GM12872 (cell line): Measurements from ENCODE around the gene COL9A3.

ENCODE experiments used
- TF ChIP-seq, protein P1 (sequence below): IDR thresholded peaks from 3 replicates; pipeline ENCODE4 v1.5.1; 2011; ENCODE audit warnings: low read depth, mild to moderate bottlenecking, low read length, moderate library complexity; ENCODE audit not compliant: insufficient read depth

COL9A3 gene

DNA sequence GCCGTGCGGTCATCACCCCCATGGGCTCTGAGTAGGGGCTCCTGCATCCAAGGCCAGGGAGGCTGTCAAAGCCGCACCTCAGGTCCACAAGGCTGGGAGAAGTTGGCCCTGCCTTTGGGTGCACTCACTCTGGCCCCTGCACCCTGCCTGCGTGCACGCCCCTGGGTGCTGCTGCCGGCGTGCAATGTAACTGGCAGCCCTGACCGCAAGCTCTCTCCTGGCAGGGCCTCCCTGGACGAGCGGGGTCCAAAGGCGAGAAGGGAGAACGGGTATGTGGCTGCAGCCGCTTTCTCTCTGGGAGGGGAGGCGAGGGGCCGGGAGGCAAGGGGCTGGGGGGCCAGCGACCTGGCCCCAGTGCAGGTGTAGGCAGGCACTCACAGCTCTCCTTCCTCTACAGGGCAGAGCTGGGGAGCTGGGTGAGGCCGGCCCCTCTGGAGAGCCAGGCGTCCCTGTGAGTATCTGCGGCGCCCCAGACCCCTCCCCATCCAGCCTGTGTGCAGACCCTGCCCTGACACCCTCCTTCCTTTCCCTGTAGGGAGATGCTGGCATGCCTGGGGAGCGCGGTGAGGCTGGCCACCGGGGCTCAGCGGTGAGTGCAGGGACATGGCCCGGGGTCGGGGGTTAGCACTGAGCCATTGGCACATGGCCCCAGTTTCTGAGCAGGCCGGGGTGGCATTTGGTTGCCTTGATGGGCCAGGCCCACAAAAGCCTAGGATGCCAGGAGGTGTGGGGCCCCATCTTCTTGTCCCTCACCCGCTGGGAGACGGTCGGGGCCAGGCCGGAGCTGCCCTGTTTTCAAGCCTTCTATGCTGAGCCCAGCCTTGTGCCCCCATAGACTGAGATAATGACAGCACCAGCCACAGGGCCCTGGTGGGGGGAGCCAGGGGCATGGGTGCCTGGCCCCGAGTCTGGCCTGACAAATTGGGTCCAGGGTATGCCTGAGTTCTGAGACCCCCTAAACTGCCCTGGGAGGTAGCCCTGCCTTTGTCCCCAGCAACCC lies 12.7 kb downstream of the COL9A3 start:
- TF ChIP-seq, protein P1, sequence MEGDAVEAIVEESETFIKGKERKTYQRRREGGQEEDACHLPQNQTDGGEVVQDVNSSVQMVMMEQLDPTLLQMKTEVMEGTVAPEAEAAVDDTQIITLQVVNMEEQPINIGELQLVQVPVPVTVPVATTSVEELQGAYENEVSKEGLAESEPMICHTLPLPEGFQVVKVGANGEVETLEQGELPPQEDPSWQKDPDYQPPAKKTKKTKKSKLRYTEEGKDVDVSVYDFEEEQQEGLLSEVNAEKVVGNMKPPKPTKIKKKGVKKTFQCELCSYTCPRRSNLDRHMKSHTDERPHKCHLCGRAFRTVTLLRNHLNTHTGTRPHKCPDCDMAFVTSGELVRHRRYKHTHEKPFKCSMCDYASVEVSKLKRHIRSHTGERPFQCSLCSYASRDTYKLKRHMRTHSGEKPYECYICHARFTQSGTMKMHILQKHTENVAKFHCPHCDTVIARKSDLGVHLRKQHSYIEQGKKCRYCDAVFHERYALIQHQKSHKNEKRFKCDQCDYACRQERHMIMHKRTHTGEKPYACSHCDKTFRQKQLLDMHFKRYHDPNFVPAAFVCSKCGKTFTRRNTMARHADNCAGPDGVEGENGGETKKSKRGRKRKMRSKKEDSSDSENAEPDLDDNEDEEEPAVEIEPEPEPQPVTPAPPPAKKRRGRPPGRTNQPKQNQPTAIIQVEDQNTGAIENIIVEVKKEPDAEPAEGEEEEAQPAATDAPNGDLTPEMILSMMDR: no peak

DNA sequence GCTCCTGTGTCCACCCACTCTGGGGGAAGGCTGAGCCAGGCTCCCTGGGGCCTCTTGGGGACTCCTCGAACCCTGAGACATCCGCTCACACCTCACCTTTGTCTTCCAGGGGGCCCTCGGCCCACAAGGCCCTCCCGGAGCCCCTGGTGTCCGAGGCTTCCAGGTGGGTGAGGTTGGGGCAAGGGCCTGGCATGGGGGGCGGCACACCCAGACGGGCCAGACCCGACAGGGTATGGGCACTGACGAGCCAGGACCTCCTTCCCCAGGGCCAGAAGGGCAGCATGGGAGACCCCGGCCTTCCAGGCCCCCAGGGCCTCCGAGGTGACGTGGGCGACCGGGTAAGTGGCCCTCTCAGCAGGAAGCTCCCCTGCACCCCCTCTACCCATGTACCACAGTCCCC lies 13.4 kb downstream of the COL9A3 start:
- TF ChIP-seq, protein P1: no peak

DNA sequence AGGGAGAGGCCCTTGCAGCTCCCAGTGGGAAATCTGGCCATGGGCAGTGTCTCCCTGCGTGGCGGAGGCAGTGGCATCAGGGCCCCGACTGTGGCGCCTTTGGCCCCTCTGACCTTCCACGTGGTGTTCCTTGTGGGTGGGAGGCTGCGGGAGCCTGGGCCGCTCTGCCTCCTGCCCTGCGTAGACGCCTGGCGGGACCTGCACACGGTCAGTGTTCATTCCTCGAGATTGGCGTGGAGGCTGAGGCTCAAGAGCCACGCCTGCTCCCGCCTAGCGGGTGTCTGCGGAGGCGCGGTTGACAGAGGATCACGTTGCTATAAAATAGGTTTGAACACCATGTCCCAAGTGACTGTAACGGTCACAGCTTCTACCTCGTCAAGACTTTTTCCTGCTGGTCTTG lies 14.0 kb downstream of the COL9A3 start:
- TF ChIP-seq, protein P1: no peak

DNA sequence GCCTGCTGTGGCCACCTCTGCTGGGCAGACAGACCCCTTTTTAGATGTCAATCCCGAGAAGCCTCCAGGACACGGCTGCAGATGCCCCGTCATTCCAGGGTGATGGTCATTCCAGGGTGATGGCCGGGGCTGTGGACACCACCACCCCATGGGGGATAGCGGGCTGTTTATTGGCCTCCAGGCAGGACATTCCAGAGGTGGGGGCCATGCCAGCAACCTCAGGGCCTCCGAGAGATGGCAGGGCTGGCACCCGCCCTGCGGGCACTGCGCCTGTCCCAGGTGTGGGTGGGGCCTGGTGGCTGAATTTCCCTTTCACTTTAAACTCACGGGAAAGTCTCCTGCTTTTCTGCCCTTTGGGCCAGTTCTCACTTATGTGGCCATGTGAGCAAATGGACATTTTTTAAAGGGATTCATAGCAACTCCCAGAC lies 14.5 kb downstream of the COL9A3 start:
- TF ChIP-seq, protein P1: no peak

DNA sequence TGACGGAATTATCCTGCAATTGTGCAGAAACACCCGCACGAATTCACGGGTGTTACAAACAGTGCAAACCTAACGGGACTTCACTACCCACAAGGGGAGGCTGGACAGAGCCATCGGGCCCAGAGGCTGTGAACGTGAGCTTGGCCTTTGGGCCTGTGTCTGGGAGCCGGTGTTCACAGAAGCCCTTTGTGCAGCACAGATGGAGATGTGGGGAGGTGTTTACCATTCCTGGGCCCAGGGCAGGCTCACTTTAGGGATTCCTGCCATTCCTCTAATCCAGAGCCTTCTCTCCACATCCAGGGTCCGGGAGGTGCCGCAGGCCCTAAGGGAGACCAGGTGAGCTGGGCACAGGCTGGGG lies 15.0 kb downstream of the COL9A3 start:
- TF ChIP-seq, protein P1: no peak

DNA sequence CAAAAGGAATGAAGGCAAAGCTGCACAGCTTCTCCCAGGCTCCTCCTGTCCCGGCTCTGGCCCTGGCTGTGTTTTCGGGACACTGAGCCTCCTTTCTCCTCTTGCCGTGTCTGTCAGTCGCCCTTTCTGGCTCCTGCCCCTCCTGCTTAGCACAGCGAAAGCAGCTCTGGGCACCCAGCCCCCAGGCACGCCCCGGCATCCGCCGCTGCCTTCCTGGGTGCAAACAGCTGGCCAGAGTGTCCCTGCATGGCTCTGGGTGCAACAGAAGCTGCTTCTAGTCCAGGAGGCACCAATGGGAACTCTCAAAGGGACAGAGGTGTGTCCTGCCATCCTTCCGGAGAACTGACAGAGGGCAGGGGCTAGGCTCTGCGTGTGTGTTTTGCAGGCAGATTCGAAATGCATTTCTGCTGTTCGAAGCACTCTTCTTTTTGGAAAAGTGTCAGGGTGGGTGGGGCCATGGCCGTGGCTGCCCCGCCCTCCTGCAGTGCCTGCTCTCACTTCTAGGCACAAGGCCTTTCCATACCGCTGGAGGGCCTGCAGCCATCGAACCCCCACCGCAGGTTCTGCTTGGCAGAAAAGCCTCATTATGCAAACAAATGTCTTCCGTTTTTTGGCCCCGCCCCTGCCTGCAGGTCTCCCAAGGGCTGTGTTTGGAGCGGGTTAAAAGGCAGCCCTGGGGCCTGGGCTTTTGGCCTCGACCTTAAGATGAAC lies 15.5 kb downstream of the COL9A3 start:
- TF ChIP-seq, protein P1: no peak

DNA sequence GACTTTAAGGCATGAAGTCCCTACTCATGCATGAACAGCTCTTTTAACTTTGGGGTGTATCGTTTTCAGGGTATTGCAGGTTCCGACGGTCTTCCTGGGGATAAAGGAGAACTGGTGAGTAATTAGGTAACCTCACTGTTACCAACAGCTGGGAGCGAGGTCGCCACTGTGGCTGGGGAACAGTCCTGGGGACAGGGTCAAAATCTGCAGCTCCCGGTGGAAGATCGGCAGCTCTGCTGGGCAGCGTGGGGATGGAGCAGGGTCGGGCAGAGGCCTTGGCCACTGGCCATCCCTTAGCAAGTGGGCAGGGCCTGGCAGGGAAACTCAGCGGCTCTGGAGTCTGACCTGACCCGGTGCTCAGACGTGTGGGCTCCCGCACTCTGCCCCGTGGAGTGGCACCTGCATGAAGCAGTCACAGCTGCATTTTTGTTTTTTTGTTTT lies 16.1 kb downstream of the COL9A3 start:
- TF ChIP-seq, protein P1: no peak
